GM12878 (cell line): ENCODE measurements around the gene C10orf88. TPM values are rescaled to one million over a fixed set of nuclear protein-coding genes. Genes with fewer than 3 reads are reported as not detected.

Experiments
- ATAC-seq: fragments of 200-7000 bp; cut with Tn5 transposase; 3 replicates; pipeline ENCODE4 v1.9.1; 2020; ENCODE audit warnings: mild to moderate bottlenecking, moderate library complexity
- BruUV-seq: library from RNA; stranded (reverse); fragments of 400-500 nt; replicated peaks from 2 replicates; lab custom pipeline; 2021; lab: Mats Ljungman, UMichigan
- CTCF ChIA-PET: fragments of 300-600 bp; sonication (Branson Sonifier 250); formaldehyde crosslinking; extraction: SDS; loops from one replicate; lab custom pipeline; 2021; ENCODE audit warnings: inconsistent platforms; lab: Yijun Ruan, JAX
- POLR2A ChIA-PET: fragments of 350-600 bp; formaldehyde crosslinking; extraction: SDS; loops from one replicate; lab custom pipeline; 2021; ENCODE audit warnings: inconsistent platforms; lab: Charles Lee
- RAD21 ChIA-PET: fragments of 300-600 bp; sonication (Branson Sonifier 250); formaldehyde crosslinking; loops from one replicate; lab custom pipeline; 2023; ENCODE audit warnings: antibody characterized with exemption; ENCODE audit not compliant: unreplicated experiment; lab: Charles Lee
- SMC1A ChIA-PET: fragments of 300-600 bp; sonication (Branson Sonifier 250); formaldehyde crosslinking; loops from one replicate; lab custom pipeline; 2023; ENCODE audit not compliant: unreplicated experiment, uncharacterized antibody; lab: Charles Lee
- DNase-seq: peaks from one replicate; pipeline ENCODE4 v3.0.0-alpha.2; 2011; ENCODE audit warnings: low read depth, low spot score
- FAIRE-seq: peaks from 3 replicates; lab custom pipeline; 2011; peaks lifted over from hg19 to GRCh38; lab: Jason Lieb, UNC
- H2AFZ ChIP-seq: 2 replicates; pipeline ENCODE4 v1.6.0; 2011; ENCODE audit warnings: low read depth, low read length, control low read depth; ENCODE audit not compliant: control insufficient read depth
- H3K27ac ChIP-seq: 2 replicates; pipeline ENCODE4 v1.5.1; 2011; ENCODE audit warnings: control low read depth; ENCODE audit not compliant: control insufficient read depth, insufficient read depth
- H3K27me3 ChIP-seq, 2 experiments: replicated peaks in 1 of 2; 2 replicates each; pipeline versions ENCODE4 v1.6.0 to v1.6.1; 2011; ENCODE audit warnings: low read length in 1 of 2; ENCODE audit not compliant: control insufficient read depth in 2 of 2, insufficient read depth in 2 of 2
- H3K36me3 ChIP-seq, 2 experiments: 2 replicates each; pipeline ENCODE4 v1.5.1; 2011; ENCODE audit warnings: low read length in 1 of 2; ENCODE audit not compliant: control insufficient read depth in 2 of 2, insufficient read depth in 2 of 2
- H3K4me1 ChIP-seq: 2 replicates; pipeline ENCODE4 v1.6.1; 2011; ENCODE audit warnings: mild to moderate bottlenecking, low read length, moderate library complexity, mixed read lengths; ENCODE audit not compliant: control insufficient read depth, insufficient read depth
- H3K4me2 ChIP-seq: 2 replicates; pipeline ENCODE4 v1.6.0; 2011; ENCODE audit warnings: control low read depth; ENCODE audit not compliant: control insufficient read depth, insufficient read depth
- H3K4me3 ChIP-seq: fragments of 200-600 bp; sonication (generic); 2 replicates; pipeline ENCODE4 v1.5.1; 2016
- H3K79me2 ChIP-seq: 2 replicates; pipeline ENCODE4 v1.6.0; 2011; ENCODE audit warnings: low read length; ENCODE audit not compliant: control insufficient read depth, insufficient read depth
- H3K9ac ChIP-seq: 2 replicates; pipeline ENCODE4 v1.8.0; 2011; ENCODE audit warnings: low read length, control low read depth, mixed read lengths; ENCODE audit not compliant: control insufficient read depth, insufficient read depth
- H3K9me3 ChIP-seq: replicated peaks from 3 replicates; pipeline ENCODE4 v1.5.1; 2011; ENCODE audit warnings: mild to moderate bottlenecking, low read length; ENCODE audit not compliant: control insufficient read depth, insufficient read depth
- H4K20me1 ChIP-seq: 2 replicates; pipeline ENCODE4 v1.6.0; 2011; ENCODE audit not compliant: control insufficient read depth, insufficient read depth
- BACH1 ChIP-seq: fragments of 450-650 bp; IDR thresholded peaks from 2 replicates; pipeline ENCODE4 v1.6.1; 2017; ENCODE audit warnings: mild to moderate bottlenecking, borderline replicate concordance
- CBFB ChIP-seq: IDR thresholded peaks from 2 replicates; pipeline ENCODE4 v1.6.1; 2016; ENCODE audit warnings: antibody characterized with exemption, low read depth
- CHD2 ChIP-seq: IDR thresholded peaks from 2 replicates; pipeline ENCODE4 v1.6.1; 2011; ENCODE audit warnings: low read depth, low read length, improper control_type of control experiment, borderline replicate concordance
- FOS ChIP-seq: IDR thresholded peaks from 3 replicates; pipeline ENCODE4 v1.6.1; 2011; ENCODE audit warnings: borderline replicate concordance; ENCODE audit not compliant: insufficient read length; ENCODE audit errors: extremely low read depth
- KAT2A ChIP-seq: conservative IDR thresholded peaks from 2 replicates; pipeline ENCODE4 v1.6.1; 2011; ENCODE audit warnings: low read depth, low read length; ENCODE audit not compliant: control insufficient read depth
- KDM1A ChIP-seq: fragments of 200-600 bp; sonication (generic); IDR thresholded peaks from 2 replicates; pipeline ENCODE4 v1.6.1; 2016; ENCODE audit warnings: borderline replicate concordance
- NFXL1 ChIP-seq: fragments of 450-650 bp; IDR thresholded peaks from 2 replicates; pipeline ENCODE4 v1.6.1; 2017; ENCODE audit warnings: antibody characterized with exemption, mild to moderate bottlenecking, borderline replicate concordance
- NRF1 ChIP-seq: conservative IDR thresholded peaks from 2 replicates; pipeline ENCODE4 v1.6.1; 2011; ENCODE audit warnings: mild to moderate bottlenecking, low read depth, low read length, improper control_type of control experiment
- POLR2AphosphoS5 ChIP-seq: IDR thresholded peaks from 2 replicates; pipeline ENCODE4 v1.6.1; 2011; ENCODE audit warnings: mild to moderate bottlenecking, low read length, inconsistent platforms
- RB1 ChIP-seq: fragments of 450-650 bp; formaldehyde crosslinking; IDR thresholded peaks from 2 replicates; pipeline ENCODE4 v1.6.1; 2017; ENCODE audit warnings: mild to moderate bottlenecking, borderline replicate concordance
- WRNIP1 ChIP-seq: IDR thresholded peaks from 2 replicates; pipeline ENCODE4 v1.6.1; 2011; ENCODE audit warnings: low read depth, low read length, improper control_type of control experiment, borderline replicate concordance
- ZNF592 ChIP-seq: fragments of 450-650 bp; IDR thresholded peaks from 2 replicates; pipeline ENCODE4 v1.6.1; 2017; ENCODE audit warnings: mild to moderate bottlenecking, moderate library complexity
- ZSCAN29 ChIP-seq: fragments of 450-650 bp; IDR thresholded peaks from 2 replicates; pipeline ENCODE4 v1.6.1; 2017; ENCODE audit warnings: mild to moderate bottlenecking, moderate library complexity
- WGBS: methylation state at CpG from one replicate; pipeline ENCODE4 v1.1.6; 2016; ENCODE audit warnings: low lambda C conversion rate; ENCODE audit not compliant: insufficient replicate concordance, insufficient coverage; ENCODE audit errors: missing lambda C conversion rate; 5-methylcytosine and 5-hydroxymethylcytosine counted together
- in situ Hi-C: fragments of 300-500 bp; cut with MboI; formaldehyde crosslinking; loops from 9 replicates; pipeline ENCODE4 v1.14.3; 2018; ENCODE audit warnings: mixed read lengths
- intact Hi-C: fragments of 100-400 bp; cut with micrococcal nuclease; formaldehyde crosslinking; loops from one replicate; pipeline ENCODE4 v1.14.2; 2022; ENCODE audit not compliant: unreplicated experiment
- polyA plus RNA-seq, 11 experiments: library from polyadenylated mRNA; depleted of rRNA in 4 of 11; unstranded in 6 of 11; stranded (reverse) in 5 of 11; fragments of >200 nt; fragmentation: Nextera tagmentation in 4 of 11; fragmentation: Illumina TruSeq in 1 of 11; extraction: Ambion mirVana in 4 of 11; extraction: Trizol in 1 of 11; gene quantifications; 1 replicate in 1 of 11; 2 replicates in 10 of 11; pipeline versions ENCODE4 v1.2.1 to v1.2.3, GENCODE V29; 2011 to 2016; ENCODE audit warnings: inconsistent platforms in 2 of 11, missing spikeins in 2 of 11, low read depth in 1 of 11
- total RNA-seq, 4 experiments: library from RNA; depleted of rRNA in 3 of 4; stranded (reverse); fragments of >200 nt in 3 of 4; fragmentation: Illumina TruSeq in 1 of 4; extraction: Trizol in 1 of 4; gene quantifications; 2 replicates each; pipeline versions ENCODE4 v1.2.1 to v1.2.3, GENCODE V29; 2013 to 2021

C10orf88 gene
- total and polyA plus RNA-seq, 10 of the 15 experiments (the other 5 are each of a cell fraction or from before 2014, with no cell fraction given) = 4.7 to 12.5 (median 8.5) TPM

- RAD21 ChIA-PET = interaction anchor here (0.9 kb wide), 1 partner anchor 15 kb away, joined by 3 read pairs; no protein-coding TSS in a partner anchor
- Histone ChIP-seq H3K4me2 (peak overlapping the region; percentile 68), H3K4me3 (peak overlapping the region; percentile 24; the same call in 1 of the 2 replicates), H3K27me3 (no peaks in the 10 kb centered on the region), H3K27ac (peak overlapping the region; percentile 45), H3K9me3 (no peaks in the 10 kb centered on the region), H3K4me1 (peaks cover 29% of the 10 kb centered on the region), H2AFZ (no peak overlapping the region), H4K20me1 (no peaks in the 10 kb centered on the region; the same call in 1 of the 2 replicates), H3K9ac (no peak overlapping the region), H3K36me3 (peaks cover 4 to 11% of the 10 kb centered on the region in 2 experiments; a peak in 3 of 4 replicates), H3K79me2 (peaks cover 27% of the 10 kb centered on the region)
- peak; percentile 58 for ATAC-seq
- POLR2A ChIA-PET = interaction anchor here (0.7 kb wide), 1 partner anchor 10 kb away, joined by 5 read pairs; no protein-coding TSS in a partner anchor
- no peak for DNase-seq
- no peak for FAIRE-seq
- CTCF ChIA-PET = interaction anchor here (0.7 to 1.5 kb wide), 4 partner anchors 9 to 125 kb away, joined by 3 to 7 read pairs (median 4); partner anchors contain the start of gene PSTK
- TF ChIP-seq BACH1 = no peak
- in situ Hi-C loops = no loop called here
- no TSS peak for BruUV-seq
- 23% methylated on average over 3 of the region's 3 CpGs for WGBS
- intact Hi-C loops = loop anchor here (5.0 kb wide), 1 partner anchor 1804 kb away; the partner anchor contains the start of gene ABRAXAS2
- SMC1A ChIA-PET = interaction anchor here (1.4 to 2.8 kb wide), 4 partner anchors 10 to 39 kb away, joined by 3 to 14 read pairs (median 5); partner anchors contain the start of genes ACADSB and IKZF5
Observed at GRCh38 chr10:122997864-122998263, 43.8 kb upstream of the C10orf88 start.

GRCh38 chr10:122995936-122996335 lies 41.9 kb upstream of the C10orf88 start:
- CTCF ChIA-PET = interaction anchor here (1.2 kb wide), 1 partner anchor 15 kb away, joined by 5 read pairs; no protein-coding TSS in a partner anchor
- Histone ChIP-seq H3K27me3 (no peaks in the 10 kb centered on the region), H3K4me3 (no peak overlapping the region), H3K36me3 (peaks cover 4 to 13% of the 10 kb centered on the region in 2 experiments; a peak in 3 of 4 replicates), H2AFZ (no peak overlapping the region), H3K27ac (no peak overlapping the region), H3K9me3 (no peaks in the 10 kb centered on the region), H3K4me1 (peaks cover 29% of the 10 kb centered on the region), H4K20me1 (no peaks in the 10 kb centered on the region; the same call in 1 of the 2 replicates), H3K79me2 (peaks cover 23% of the 10 kb centered on the region), H3K9ac (no peak overlapping the region), H3K4me2 (no peak overlapping the region)
- POLR2A ChIA-PET = no interaction called here
- TF ChIP-seq ZSCAN29 (no peak), WRNIP1 (no peak), CBFB (no peak), POLR2AphosphoS5 (no peak), FOS (no peak), ZNF592 (no peak), RB1 (no peak), NFXL1 (no peak), KAT2A (no peak), CHD2 (no peak), KDM1A (no peak), NRF1 (no peak)
- intact Hi-C loops (loop anchor here (5.0 kb wide), 1 partner anchor 1806 kb away; the partner anchor contains the start of gene ABRAXAS2), in situ Hi-C loops (no loop called here)
- SMC1A ChIA-PET = interaction anchor here (2.0 kb wide), 1 partner anchor 11 kb away, joined by 9 read pairs; no protein-coding TSS in a partner anchor
- BruUV-seq = no TSS peak
- RAD21 ChIA-PET = interaction anchor here (0.9 kb wide), 1 partner anchor 16 kb away, joined by 4 read pairs; the partner anchor contains the start of gene PSTK
- DNase-seq (no peak), ATAC-seq (no peak), FAIRE-seq (no peak)
- WGBS = 90% methylated on average over 4 of the region's 4 CpGs
